NCI-H1930 (cell line): ENCODE measurements around the gene ZNF557.

Experiments used
- DNase-seq, 2 experiments: peaks; one replicate each; lab custom pipeline; 2025; lab: John Stamatoyannopoulos, UW

Gene ZNF557

GRCh38 chr19:7125221-7125620 lies 55.7 kb downstream of the ZNF557 start:
- no peak for DNase-seq

- no peak for DNase-seq
Observed at GRCh38 chr19:7126132-7126531, 56.6 kb downstream of the ZNF557 start.

DNA sequence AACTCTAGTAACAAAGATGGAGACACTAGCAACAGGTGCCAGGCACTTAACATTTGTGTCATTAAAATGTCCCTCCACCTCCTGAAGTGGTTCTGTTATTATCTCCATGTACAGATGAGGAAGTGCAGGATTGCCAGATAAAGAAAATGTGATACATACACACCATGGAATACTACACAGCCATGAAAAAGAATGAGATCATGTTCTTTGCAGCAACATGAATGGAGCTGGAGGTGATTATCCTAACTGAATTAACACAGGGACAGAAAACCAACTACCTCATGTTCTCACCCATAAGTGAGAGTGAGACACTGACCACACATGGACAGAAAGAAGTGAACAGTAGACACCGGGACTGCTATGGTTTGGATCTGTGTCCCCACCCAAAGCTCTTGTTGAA lies 60.5 kb downstream of the ZNF557 start:
- no peak for DNase-seq

- no peak for DNase-seq
Observed at GRCh38 chr19:7132054-7132453, 62.6 kb downstream of the ZNF557 start.

- DNase-seq, result no peak
Observed at GRCh38 chr19:7137120-7137519, 67.6 kb downstream of the ZNF557 start.
